ES-I3 (cell line): ENCODE data around the gene UBR2.
"Not testable (repeated sequence)": the region's sequence is repeated elsewhere in the genome, so short reads cannot be mapped to it uniquely, and the experiment has no call there.

ENCODE experiments used
- H3K36me3 ChIP-seq: 2 replicates; pipeline ENCODE4 v1.6.1; 2013; ENCODE audit warnings: mild to moderate bottlenecking, low read length, control low read depth, moderate library complexity; ENCODE audit not compliant: insufficient read depth
- H3K4me1 ChIP-seq: 2 replicates; pipeline ENCODE4 v1.6.1; 2013; ENCODE audit warnings: mild to moderate bottlenecking, control low read depth, low read length; ENCODE audit not compliant: insufficient read depth
- H3K9ac ChIP-seq: 2 replicates; pipeline ENCODE4 v1.6.1; 2013; ENCODE audit warnings: low read depth, mild to moderate bottlenecking, low read length, moderate library complexity
- H3K9me3 ChIP-seq: 2 replicates; pipeline ENCODE4 v1.6.1; 2013; ENCODE audit warnings: mild to moderate bottlenecking, low read length, moderate library complexity; ENCODE audit not compliant: control insufficient read depth, insufficient read depth

The UBR2 gene

DNA sequence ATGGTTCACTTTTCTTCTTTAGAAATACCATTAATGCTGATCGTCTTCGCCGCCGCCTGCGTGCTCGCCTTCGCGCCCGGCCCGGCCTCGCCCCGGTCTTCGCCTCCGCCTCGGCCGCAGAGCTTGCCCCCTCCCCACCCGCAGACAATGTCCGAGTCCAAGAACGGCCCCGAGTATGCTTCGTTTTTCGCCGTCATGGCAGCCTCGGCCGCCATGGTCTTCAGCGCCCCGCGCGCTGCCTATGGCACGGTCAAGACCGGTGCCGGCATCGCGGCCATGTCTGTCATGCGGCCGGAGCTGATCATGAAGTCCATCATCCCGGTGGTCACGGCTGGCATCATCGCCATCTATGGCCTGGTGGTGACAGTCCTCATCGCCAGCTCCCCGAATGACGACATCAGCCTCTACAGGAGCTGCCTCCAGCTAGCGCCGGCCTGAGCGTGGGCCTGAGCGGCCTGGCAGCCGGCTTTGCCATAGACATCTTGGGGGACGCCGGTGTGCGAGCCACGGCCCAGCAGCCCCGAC, 163.3 kb downstream of the UBR2 start:
- Histone ChIP-seq H3K4me1 (0 out of 2 replicates have a peak, but pooled peaks cover 4% of the 10 kb centered on the region), H3K9ac (no peak overlapping the region), H3K36me3 (no peaks in the 10 kb centered on the region), H3K9me3 (no peaks in the 10 kb centered on the region)

- Histone ChIP-seq H3K9ac (no peak overlapping the region), H3K9me3 (no peaks in the 10 kb centered on the region), H3K36me3 (no peaks in the 10 kb centered on the region), H3K4me1 (0 out of 2 replicates have a peak, but pooled peaks cover 4% of the 10 kb centered on the region)
Observed at GRCh38 chr6:42727627-42728026, 163.8 kb downstream of the UBR2 start.

- no peak overlapping the region for H3K9ac ChIP-seq
- H3K4me1 ChIP-seq = 0 out of 2 replicates have a peak, but pooled peaks cover 4% of the 10 kb centered on the region
- no peaks in the 10 kb centered on the region for H3K9me3 ChIP-seq
- no peaks in the 10 kb centered on the region for H3K36me3 ChIP-seq
Observed at GRCh38 chr6:42729731-42730130, 165.9 kb downstream of the UBR2 start.

DNA sequence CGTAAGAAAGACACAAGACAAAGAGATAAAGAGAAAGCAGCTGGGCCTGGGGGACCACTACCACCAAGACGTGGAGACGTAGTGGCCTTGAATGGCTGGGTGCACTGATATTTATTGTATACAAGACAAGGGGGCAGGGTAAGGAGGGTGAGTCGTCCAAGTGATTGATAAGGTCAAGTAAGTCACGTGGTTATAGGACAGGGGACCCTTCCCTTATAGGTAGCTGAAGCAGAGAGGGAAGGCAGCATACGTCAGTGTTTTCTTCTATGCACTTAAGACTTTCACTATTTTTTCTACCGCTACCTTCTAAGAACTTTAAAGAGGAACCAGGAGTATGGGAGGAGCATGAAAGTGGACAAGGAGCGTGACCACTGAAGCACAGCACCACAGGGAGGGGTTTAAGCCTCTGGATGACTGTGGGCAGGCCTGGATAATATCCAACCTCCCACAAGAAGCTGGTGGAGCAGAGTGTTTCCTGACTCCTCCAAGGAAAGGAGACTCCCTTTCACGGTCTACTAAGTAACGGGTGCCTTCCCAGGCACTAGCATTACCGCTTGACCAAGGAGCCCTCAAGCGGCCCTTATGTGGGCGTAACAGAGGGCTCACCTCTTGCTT, 170.1 kb downstream of the UBR2 start:
- not testable (repeated sequence) for H3K4me1 ChIP-seq, H3K36me3 ChIP-seq, H3K9me3 ChIP-seq, H3K9ac ChIP-seq

GRCh38 chr6:42735976-42736375, 172.1 kb downstream of the UBR2 start:
- H3K9me3 ChIP-seq = no peaks in the 10 kb centered on the region
- no peak overlapping the region for H3K9ac ChIP-seq
- no peaks in the 10 kb centered on the region for H3K4me1 ChIP-seq
- H3K36me3 ChIP-seq = no peaks in the 10 kb centered on the region

DNA sequence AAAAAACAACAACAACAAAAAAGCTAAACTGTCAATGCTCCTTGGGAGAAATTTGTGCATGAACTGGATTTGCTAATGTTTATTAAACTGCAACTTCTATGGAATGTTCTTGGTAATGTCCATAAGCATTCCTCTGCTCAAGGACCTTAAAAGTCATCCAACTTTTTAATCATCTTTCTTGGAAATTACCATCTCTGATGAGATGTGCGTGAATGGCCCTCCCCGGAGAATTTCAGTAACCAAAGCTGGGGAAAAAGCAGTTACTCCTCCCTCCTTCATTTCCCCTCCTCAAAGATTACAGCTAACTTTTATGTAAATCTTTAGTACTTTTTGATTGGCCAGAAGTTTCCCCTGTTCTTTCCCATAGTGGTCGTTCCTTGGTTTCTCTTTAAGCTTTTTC, 176.9 kb downstream of the UBR2 start:
- no peaks in the 10 kb centered on the region for H3K9me3 ChIP-seq
- H3K9ac ChIP-seq = no peak overlapping the region
- H3K4me1 ChIP-seq = no peaks in the 10 kb centered on the region
- no peaks in the 10 kb centered on the region for H3K36me3 ChIP-seq

DNA sequence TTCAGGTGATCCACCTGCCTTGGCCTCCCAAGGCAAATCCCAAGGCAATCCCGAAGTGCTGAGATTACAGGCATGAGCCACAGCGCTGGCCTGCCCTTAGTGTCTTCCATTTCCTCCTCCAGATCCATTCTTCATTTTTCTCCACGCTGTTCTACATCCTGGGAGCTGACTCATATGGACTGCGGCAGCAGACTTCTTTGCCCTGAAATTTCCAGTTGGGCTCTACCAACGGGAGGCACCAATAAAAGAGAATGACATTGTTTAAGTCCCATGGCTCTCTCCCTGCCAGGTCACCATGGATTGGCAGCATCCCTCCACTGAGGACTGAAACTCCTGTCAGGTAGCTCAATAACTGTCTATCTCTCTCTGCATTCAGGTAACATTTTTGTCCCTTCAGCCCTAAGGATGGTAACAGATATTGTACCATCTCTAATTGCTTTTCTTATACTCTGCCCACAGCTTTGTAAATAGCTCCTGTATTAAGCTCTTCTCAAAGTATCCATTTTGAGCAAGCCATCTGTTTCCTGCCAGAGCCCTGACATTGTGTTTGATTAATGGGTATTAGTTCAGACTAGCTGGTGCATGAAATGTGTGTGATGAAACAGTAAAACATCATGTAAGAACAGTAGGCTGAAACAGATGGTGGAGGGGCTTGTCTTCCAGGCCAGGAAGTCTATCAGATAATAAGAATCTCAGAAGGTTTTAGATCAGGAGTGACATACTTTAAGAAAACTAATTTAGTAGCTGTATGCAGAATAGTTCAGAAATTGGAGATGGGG, 178.5 kb downstream of the UBR2 start:
- Histone ChIP-seq H3K36me3 (no peaks in the 10 kb centered on the region), H3K4me1 (no peaks in the 10 kb centered on the region), H3K9me3 (no peaks in the 10 kb centered on the region), H3K9ac (no peak overlapping the region)
